Panc1 (cell line): ENCODE data around the gene MAPKAP1.

Experiments
- CTCF ChIP-seq: fragments of 450-650 bp; IDR thresholded peaks from 2 replicates; pipeline ENCODE4 v1.5.1; 2017; ENCODE audit warnings: mild to moderate bottlenecking
- POLR2AphosphoS5 ChIP-seq: IDR thresholded peaks from 2 replicates; pipeline ENCODE4 v1.6.1; 2012; ENCODE audit warnings: mild to moderate bottlenecking, low read depth, low read length, moderate library complexity
- SIN3A ChIP-seq: IDR thresholded peaks from 2 replicates; pipeline ENCODE4 v1.6.1; 2012; ENCODE audit warnings: low read depth, mild to moderate bottlenecking, low read length, moderate library complexity, borderline replicate concordance; ENCODE audit not compliant: insufficient read depth

GRCh38 chr9:125637241-125637640 lies 69.8 kb downstream of the MAPKAP1 start:
- TF ChIP-seq SIN3A: no peak
- TF ChIP-seq CTCF: no peak
- no peak for TF ChIP-seq POLR2AphosphoS5
